A549 (cell line): ENCODE measurements around the gene GCG. TPM values are rescaled to one million over a fixed set of nuclear protein-coding genes. Genes with fewer than 3 reads are reported as not detected.

Experiments used
- ATAC-seq, 2 experiments: fragments of 200-7000 bp in 1 of 2; fragments of >200 bp in 1 of 2; cut with Nextera tagmentation in 1 of 2; cut with Tn5 transposase in 1 of 2; 3 replicates each; pipeline versions ENCODE4 v1.8.0 to v1.9.1; 2018 to 2020; ENCODE audit warnings: mild to moderate bottlenecking in 1 of 2, moderate library complexity in 1 of 2
- CTCF ChIA-PET: fragments of 300-600 bp; sonication (Branson Sonifier 250); formaldehyde crosslinking; extraction: SDS; loops from one replicate; lab custom pipeline; 2021; ENCODE audit warnings: antibody characterized with exemption, inconsistent platforms; lab: Yijun Ruan, JAX
- POLR2A ChIA-PET: fragments of 350-600 bp; formaldehyde crosslinking; extraction: SDS; loops from one replicate; lab custom pipeline; 2021; ENCODE audit warnings: antibody characterized with exemption, inconsistent platforms; lab: Yijun Ruan, JAX
- DNase-seq, 2 experiments: peaks; one replicate each; pipeline versions ENCODE4 v3.0.0 to v3.0.0-alpha.2; 2011 to 2016; ENCODE audit warnings: low read depth in 1 of 2, low spot score in 1 of 2
- FAIRE-seq: peaks from 2 replicates; lab custom pipeline; 2011; peaks lifted over from hg19 to GRCh38; lab: Jason Lieb, UNC
- H3K27ac ChIP-seq, 2 experiments: fragments of >200 bp; sonication (Bioruptor Twin); formaldehyde crosslinking; 3 replicates each; pipeline ENCODE4 v1.5.1; 2016 to 2017
- H3K4me1 ChIP-seq: fragments of >200 bp; sonication (Bioruptor Twin); formaldehyde crosslinking; 3 replicates; pipeline ENCODE4 v1.6.1; 2016
- H3K4me2 ChIP-seq: fragments of >200 bp; sonication (Bioruptor Twin); formaldehyde crosslinking; 3 replicates; pipeline ENCODE4 v1.6.1; 2016
- H3K4me3 ChIP-seq: fragments of >200 bp; sonication (Bioruptor Twin); formaldehyde crosslinking; 3 replicates; pipeline ENCODE4 v1.5.1; 2016
- H3K9me3 ChIP-seq: fragments of >200 bp; sonication (Bioruptor Twin); formaldehyde crosslinking; 3 replicates; pipeline ENCODE4 v1.6.1; 2016
- CHD4 ChIP-seq: fragments of 200-600 bp; sonication (generic); IDR thresholded peaks from 2 replicates; pipeline ENCODE4 v1.6.1; 2016; ENCODE audit warnings: antibody characterized with exemption, mild to moderate bottlenecking, borderline replicate concordance
- CTCF ChIP-seq: fragments of >200 bp; sonication (Bioruptor Twin); formaldehyde crosslinking; IDR thresholded peaks from 3 replicates; pipeline ENCODE4 v1.5.1; 2016
- E2F6 ChIP-seq: IDR thresholded peaks from 2 replicates; pipeline ENCODE4 v1.6.1; 2012; ENCODE audit warnings: low read depth, borderline replicate concordance
- EHMT2 ChIP-seq: fragments of 200-600 bp; sonication (generic); IDR thresholded peaks from 2 replicates; pipeline ENCODE4 v1.6.1; 2016; ENCODE audit warnings: antibody characterized with exemption, low read depth, mild to moderate bottlenecking, moderate library complexity
- EP300 ChIP-seq, 2 experiments: fragments of >200 bp; sonication (Bioruptor Twin); formaldehyde crosslinking; IDR thresholded peaks; 2 replicates in 1 of 2; 3 replicates in 1 of 2; pipeline ENCODE4 v1.6.1; 2016 to 2017
- ESRRA ChIP-seq: fragments of 150-350 bp; IDR thresholded peaks from 2 replicates; pipeline ENCODE4 v1.6.1; 2014; ENCODE audit warnings: mild to moderate bottlenecking, low read length, borderline replicate concordance
- FOSB ChIP-seq: fragments of 250-450 bp; sonication (Bioruptor Pico); IDR thresholded peaks from 2 replicates; pipeline ENCODE4 v1.5.0; 2020; ENCODE audit warnings: mild to moderate bottlenecking, moderate library complexity
- FOSL2 ChIP-seq, 2 experiments: fragments of 450-650 bp in 1 of 2; fragments of >200 bp in 1 of 2; sonication (Bioruptor Twin) in 1 of 2; formaldehyde crosslinking; IDR thresholded peaks; 2 replicates each; pipeline versions ENCODE4 v1.5.0 to v1.6.1; 2016 to 2020; ENCODE audit warnings: mild to moderate bottlenecking in 1 of 2, moderate library complexity in 1 of 2
- FOXS1 ChIP-seq: fragments of 250-450 bp; sonication (Bioruptor Pico); IDR thresholded peaks from 2 replicates; pipeline ENCODE4 v1.5.0; 2020; ENCODE audit warnings: mild to moderate bottlenecking, moderate library complexity
- HDAC2 ChIP-seq: fragments of 200-600 bp; sonication (generic); IDR thresholded peaks from 2 replicates; pipeline ENCODE4 v1.6.1; 2016
- HOXB13 ChIP-seq: fragments of 250-450 bp; sonication (Bioruptor Pico); IDR thresholded peaks from 2 replicates; pipeline ENCODE4 v1.5.0; 2020; ENCODE audit warnings: low read depth, mild to moderate bottlenecking, moderate library complexity
- HOXB5 ChIP-seq: fragments of 250-450 bp; sonication (Bioruptor Pico); IDR thresholded peaks from 2 replicates; pipeline ENCODE4 v1.5.0; 2020; ENCODE audit warnings: mild to moderate bottlenecking, moderate library complexity
- KDM1A ChIP-seq: fragments of 200-600 bp; sonication (generic); IDR thresholded peaks from 2 replicates; pipeline ENCODE4 v1.6.1; 2016; ENCODE audit warnings: low read depth, mild to moderate bottlenecking
- KDM5A ChIP-seq: fragments of 200-600 bp; sonication (generic); IDR thresholded peaks from 2 replicates; pipeline ENCODE4 v1.6.1; 2016; ENCODE audit warnings: antibody characterized with exemption, mild to moderate bottlenecking
- MAFK ChIP-seq: fragments of 450-650 bp; IDR thresholded peaks from 2 replicates; pipeline ENCODE4 v1.6.1; 2014; ENCODE audit not compliant: partially characterized antibody
- MAX ChIP-seq: IDR thresholded peaks from 2 replicates; pipeline ENCODE4 v1.6.1; 2012
- NFE2L2 ChIP-seq: fragments of 150-350 bp; conservative IDR thresholded peaks from 2 replicates; pipeline ENCODE4 v1.6.1; 2014; ENCODE audit warnings: low read length
- NPAS2 ChIP-seq: fragments of 250-450 bp; sonication (Bioruptor Pico); IDR thresholded peaks from 2 replicates; pipeline ENCODE4 v1.8.0; 2022; ENCODE audit warnings: mild to moderate bottlenecking, moderate library complexity, borderline replicate concordance
- RARB ChIP-seq: fragments of 250-450 bp; sonication (Bioruptor Pico); IDR thresholded peaks from 2 replicates; pipeline ENCODE4 v1.8.0; 2021; ENCODE audit warnings: mild to moderate bottlenecking, moderate library complexity
- RCOR1 ChIP-seq: fragments of 150-350 bp; IDR thresholded peaks from 2 replicates; pipeline ENCODE4 v1.6.1; 2014; ENCODE audit warnings: antibody characterized with exemption, low read length, low read depth
- RFX5 ChIP-seq: fragments of 450-650 bp; IDR thresholded peaks from 2 replicates; pipeline ENCODE4 v1.7.1; 2014; ENCODE audit warnings: antibody characterized with exemption, mild to moderate bottlenecking, moderate library complexity
- RNF2 ChIP-seq: fragments of 200-600 bp; sonication (generic); IDR thresholded peaks from 2 replicates; pipeline ENCODE4 v1.6.1; 2016; ENCODE audit warnings: low read depth, mild to moderate bottlenecking, antibody characterized with exemption, moderate library complexity, borderline replicate concordance
- TP53 ChIP-seq: fragments of 250-450 bp; sonication (Bioruptor Pico); IDR thresholded peaks from 2 replicates; pipeline ENCODE4 v1.5.0; 2021; ENCODE audit warnings: mild to moderate bottlenecking, moderate library complexity
- WGBS: methylation state at CpG from one replicate; pipeline ENCODE4 v1.1.6; 2017; ENCODE audit errors: missing lambda C conversion rate; 5-methylcytosine and 5-hydroxymethylcytosine counted together
- polyA plus RNA-seq, 4 experiments: library from polyadenylated mRNA; depleted of rRNA in 3 of 4; stranded (reverse); fragments of >200 nt; fragmentation: RNase III in 1 of 4; extraction: RNeasy Plus Mini Kit Qiagen cat#74134 plus additional on column Dnase treatment in 1 of 4; gene quantifications; 2 replicates in 3 of 4; 3 replicates in 1 of 4; pipeline ENCODE4 v1.2.3, GENCODE V29; 2011 to 2017
- TF ChIP-seq, protein P1 (sequence below): fragments of 250-450 bp; sonication (Bioruptor Pico); IDR thresholded peaks from 2 replicates; pipeline ENCODE4 v1.5.0; 2020; ENCODE audit warnings: low read depth, mild to moderate bottlenecking, moderate library complexity
- TF ChIP-seq, protein P2 (sequence below): fragments of 150-350 bp; IDR thresholded peaks from 2 replicates; pipeline ENCODE4 v1.6.1; 2014; ENCODE audit warnings: low read depth, mild to moderate bottlenecking, low read length

Gene GCG
- polyA plus RNA-seq, 2 of the 4 experiments (the other 2 are of a cell fraction) = not detected

DNA sequence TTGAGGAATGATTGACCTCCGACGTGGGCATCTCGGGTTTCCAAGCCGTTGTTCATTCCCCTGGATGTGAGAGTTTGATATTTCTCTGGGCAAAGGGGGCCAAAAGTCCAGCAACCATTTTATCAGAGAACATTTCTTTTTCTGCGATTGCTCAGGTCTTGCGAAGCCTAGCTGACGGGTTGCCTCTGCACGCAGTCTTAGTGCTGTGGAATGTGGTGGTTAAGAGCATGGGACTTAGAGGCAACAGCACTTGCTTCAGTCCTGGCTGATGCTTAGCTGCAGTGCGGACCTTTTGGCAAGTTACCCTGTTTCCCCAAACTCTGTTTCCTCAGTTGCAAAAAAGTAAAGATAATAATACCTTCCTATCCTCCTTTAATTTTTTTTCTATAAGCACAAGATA, 46.2 kb upstream of the GCG start:
- H3K4me1 ChIP-seq = no peaks in the 10 kb centered on the region
- POLR2A ChIA-PET = no interaction called here
- H3K27ac ChIP-seq = no peak overlapping the region

DNA sequence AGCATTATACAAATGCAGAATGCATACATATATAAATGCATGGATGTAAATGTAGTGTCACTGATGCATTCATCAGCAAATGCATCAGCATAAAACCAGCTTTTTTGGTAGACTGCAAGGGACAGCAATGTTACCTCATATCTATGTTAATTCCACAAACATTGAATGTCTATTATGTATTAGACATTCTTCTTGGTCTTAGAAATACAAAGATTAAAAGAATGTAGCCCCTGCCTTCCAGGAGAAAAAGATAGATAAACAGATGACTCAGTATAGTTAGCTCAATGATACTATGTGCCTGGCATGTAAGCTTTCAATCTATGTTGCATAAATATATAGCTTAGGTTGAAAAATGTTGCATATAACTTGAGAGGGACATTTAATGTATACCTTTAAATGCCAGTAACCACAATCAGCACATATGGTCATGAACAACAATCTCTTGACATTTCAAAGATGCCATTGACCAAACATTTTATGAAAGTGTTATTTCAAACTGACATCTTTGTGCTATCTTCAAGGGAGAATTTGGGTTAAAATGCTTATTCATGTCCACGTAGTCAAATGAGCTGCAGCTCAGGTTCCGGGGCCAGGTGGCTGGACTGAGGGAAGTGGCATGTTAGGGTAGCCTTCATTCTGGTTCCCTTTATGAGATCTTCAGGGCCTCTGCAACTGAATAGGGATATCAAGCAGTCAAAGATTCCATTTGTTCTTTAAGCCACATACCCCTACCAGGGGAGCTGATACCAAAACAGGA, 45.2 kb upstream of the GCG start:
- Histone ChIP-seq H3K4me2 (no peak overlapping the region), H3K9me3 (no peaks in the 10 kb centered on the region), H3K27ac (no peak overlapping the region), H3K4me3 (no peak overlapping the region), H3K4me1 (no peaks in the 10 kb centered on the region)
- WGBS = 57% methylated on average over 2 of the region's 2 CpGs
- TF ChIP-seq RARB (no peak), HOXB13 (CRISPR knock-in tag) (no peak), HOXB5 (CRISPR knock-in tag) (no peak), EP300 (IDR thresholded peaks at IDR 0.05) (no peak), CHD4 (no peak), RFX5 (no peak), RNF2 (no peak), FOXS1 (CRISPR knock-in tag) (no peak), NFE2L2 (no peak)
- TF ChIP-seq, protein P1, sequence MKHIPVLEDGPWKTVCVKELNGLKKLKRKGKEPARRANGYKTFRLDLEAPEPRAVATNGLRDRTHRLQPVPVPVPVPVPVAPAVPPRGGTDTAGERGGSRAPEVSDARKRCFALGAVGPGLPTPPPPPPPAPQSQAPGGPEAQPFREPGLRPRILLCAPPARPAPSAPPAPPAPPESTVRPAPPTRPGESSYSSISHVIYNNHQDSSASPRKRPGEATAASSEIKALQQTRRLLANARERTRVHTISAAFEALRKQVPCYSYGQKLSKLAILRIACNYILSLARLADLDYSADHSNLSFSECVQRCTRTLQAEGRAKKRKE (CRISPR knock-in tag) = no peak
- ATAC-seq (no peak), FAIRE-seq (no peak), DNase-seq (no peak)
- CTCF ChIA-PET = interaction anchor here (0.8 kb wide), 1 partner anchor 23 kb away, joined by 3 read pairs; no protein-coding TSS in a partner anchor
- POLR2A ChIA-PET = no interaction called here

More for the DNA sequence above, 46.2 kb upstream of the GCG start:
- Histone ChIP-seq H3K4me3 (no peak overlapping the region), H3K9me3 (no peaks in the 10 kb centered on the region), H3K4me2 (no peak overlapping the region)
- 74% methylated on average over 9 of the region's 9 CpGs for WGBS
- no peak for FAIRE-seq
- DNase-seq = no peak
- TF ChIP-seq E2F6 (no peak), NFE2L2 (no peak), RCOR1 (no peak), FOSB (no peak), KDM1A (no peak), MAX (no peak), CTCF (no peak), ESRRA (no peak), FOSL2 (IDR thresholded peaks at IDR 0.05) (no peak), FOSL2 (CRISPR knock-in tag; IDR thresholded peaks at IDR 0.05) (no peak), TP53 (no peak), KDM5A (no peak), RNF2 (no peak), HDAC2 (no peak), EHMT2 (no peak), MAFK (no peak), NPAS2 (CRISPR knock-in tag) (no peak)
- TF ChIP-seq, protein P2, sequence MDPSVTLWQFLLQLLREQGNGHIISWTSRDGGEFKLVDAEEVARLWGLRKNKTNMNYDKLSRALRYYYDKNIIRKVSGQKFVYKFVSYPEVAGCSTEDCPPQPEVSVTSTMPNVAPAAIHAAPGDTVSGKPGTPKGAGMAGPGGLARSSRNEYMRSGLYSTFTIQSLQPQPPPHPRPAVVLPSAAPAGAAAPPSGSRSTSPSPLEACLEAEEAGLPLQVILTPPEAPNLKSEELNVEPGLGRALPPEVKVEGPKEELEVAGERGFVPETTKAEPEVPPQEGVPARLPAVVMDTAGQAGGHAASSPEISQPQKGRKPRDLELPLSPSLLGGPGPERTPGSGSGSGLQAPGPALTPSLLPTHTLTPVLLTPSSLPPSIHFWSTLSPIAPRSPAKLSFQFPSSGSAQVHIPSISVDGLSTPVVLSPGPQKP = no peak
- no peak for ATAC-seq
- CTCF ChIA-PET = no interaction called here
